Activated CD8-positive, alpha-beta T cell treated with anti-CD3 and anti-CD28 coated beads for 36 hours (primary cell): ENCODE data around the gene SPATA7. TPM values are rescaled to one million over a fixed set of nuclear protein-coding genes. Genes with fewer than 3 reads are reported as not detected.

Source experiments
- ATAC-seq: fragments of 200-7000 bp; cut with Tn5 transposase; one replicate; pipeline ENCODE4 v1.10.0; 2021; ENCODE audit warnings: mild to moderate bottlenecking, moderate library complexity
- CTCF ChIA-PET: fragments of 350-600 bp; sonication (Branson Sonifier 250); formaldehyde crosslinking; loops from one replicate; lab custom pipeline; 2021; ENCODE audit warnings: antibody characterized with exemption; lab: Charles Lee
- POLR2A ChIA-PET: fragments of 350-600 bp; sonication (Branson Sonifier 250); formaldehyde crosslinking; loops from one replicate; lab custom pipeline; 2021; ENCODE audit warnings: antibody characterized with exemption; lab: Charles Lee
- DNase-seq: peaks from one replicate; pipeline ENCODE4 v3.0.0-alpha.2; 2020
- H3K27ac Mint-ChIP-seq: one replicate; pipeline ENCODE4 v1.8.0; 2021; ENCODE audit warnings: mild to moderate bottlenecking, mixed read lengths
- H3K27me3 Mint-ChIP-seq: one replicate; pipeline ENCODE4 v1.8.0; 2021; ENCODE audit warnings: mixed read lengths
- H3K36me3 Mint-ChIP-seq: one replicate; pipeline ENCODE4 v1.8.0; 2021; ENCODE audit warnings: low read depth, mixed read lengths
- H3K4me1 Mint-ChIP-seq: one replicate; pipeline ENCODE4 v1.8.0; 2021; ENCODE audit warnings: low read depth, mixed read lengths
- H3K4me3 Mint-ChIP-seq: one replicate; pipeline ENCODE4 v1.8.0; 2021; ENCODE audit warnings: mild to moderate bottlenecking, moderate library complexity, mixed read lengths
- H3K9me3 Mint-ChIP-seq: one replicate; pipeline ENCODE4 v1.8.0; 2021; ENCODE audit warnings: mixed read lengths
- CTCF ChIP-seq: fragments of 200-600 bp; IDR thresholded peaks from one replicate; pipeline ENCODE4 v1.8.0; 2022; ENCODE audit warnings: antibody characterized with exemption, mild to moderate bottlenecking
- intact Hi-C: fragments of 100-400 bp; cut with micrococcal nuclease; formaldehyde crosslinking; loops from one replicate; pipeline ENCODE4 v1.10.0; 2022
- total RNA-seq, 2 experiments: library from RNA; stranded (reverse); gene quantifications; one replicate each; pipeline ENCODE4 v1.2.3, GENCODE V29; 2021

SPATA7 gene
- total RNA-seq, 2 experiments from 2014 or later, result 3.0 to 3.1 TPM

GRCh38 chr14:88351966-88352691 is 33.3 kb upstream of the SPATA7 start:
- Mint-ChIP-seq H3K4me3 (no peak overlapping the region), H3K9me3 (no peaks in the 10 kb centered on the region), H3K27ac (no peak overlapping the region), H3K36me3 (no peaks in the 10 kb centered on the region), H3K27me3 (no peaks in the 10 kb centered on the region), H3K4me1 (no peaks in the 10 kb centered on the region)
- no peak for TF ChIP-seq CTCF
- CTCF ChIA-PET, result no interaction called here
- intact Hi-C loops, result no loop called here
- DNase-seq, result no peak
- ATAC-seq, result no peak
- POLR2A ChIA-PET, result no interaction called here

- H3K27me3 Mint-ChIP-seq, result no peaks in the 10 kb centered on the region
- no peak overlapping the region for H3K27ac Mint-ChIP-seq
- ChIA-PET CTCF (no interaction called here), POLR2A (no interaction called here)
- TF ChIP-seq CTCF, result no peak
- no peak for ATAC-seq
- no peak overlapping the region for H3K4me3 Mint-ChIP-seq
- no peaks in the 10 kb centered on the region for H3K9me3 Mint-ChIP-seq
- no peaks in the 10 kb centered on the region for H3K36me3 Mint-ChIP-seq
- DNase-seq, result no peak
- H3K4me1 Mint-ChIP-seq, result no peaks in the 10 kb centered on the region
- intact Hi-C loops, result no loop called here
These were observed 32.8 kb upstream of the SPATA7 start for GRCh38 chr14:88352698-88353097.

- Mint-ChIP-seq H3K9me3 (no peaks in the 10 kb centered on the region), H3K4me3 (no peak overlapping the region), H3K4me1 (no peaks in the 10 kb centered on the region), H3K27ac (no peak overlapping the region), H3K27me3 (peaks cover 6% of the 10 kb centered on the region), H3K36me3 (no peaks in the 10 kb centered on the region)
- DNase-seq, result no peak
- POLR2A ChIA-PET, result no interaction called here
- no peak for ATAC-seq
- TF ChIP-seq CTCF, result no peak
- CTCF ChIA-PET, result no interaction called here
- intact Hi-C loops, result no loop called here
These were observed 31.1 kb upstream of the SPATA7 start for GRCh38 chr14:88354358-88354757.

GRCh38 chr14:88359500-88359899 is 26.0 kb upstream of the SPATA7 start:
- Mint-ChIP-seq H3K4me3 (no peak overlapping the region), H3K27ac (no peak overlapping the region), H3K36me3 (no peaks in the 10 kb centered on the region), H3K9me3 (peaks cover 4% of the 10 kb centered on the region), H3K27me3 (peaks cover 11% of the 10 kb centered on the region), H3K4me1 (no peaks in the 10 kb centered on the region)
- CTCF ChIA-PET, result interaction anchor here (1.4 kb wide), 1 partner anchor 308 kb away, joined by 3 read pairs; no protein-coding TSS in a partner anchor
- TF ChIP-seq CTCF, result no peak
- DNase-seq, result no peak
- POLR2A ChIA-PET, result no interaction called here
- intact Hi-C loops, result no loop called here
- no peak for ATAC-seq

GRCh38 chr14:88363644-88364043 is 21.8 kb upstream of the SPATA7 start:
- CTCF ChIA-PET, result no interaction called here
- no peak for ATAC-seq
- intact Hi-C loops, result no loop called here

More at GRCh38 chr14:88363644-88364043, 21.8 kb upstream of the SPATA7 start:
- H3K27ac Mint-ChIP-seq, result no peak overlapping the region
- DNase-seq, result no peak
- no peak overlapping the region for H3K4me3 Mint-ChIP-seq
- peaks cover 9% of the 10 kb centered on the region for H3K27me3 Mint-ChIP-seq
- POLR2A ChIA-PET, result no interaction called here
- H3K9me3 Mint-ChIP-seq, result peaks cover 4% of the 10 kb centered on the region
- no peak for TF ChIP-seq CTCF
- H3K4me1 Mint-ChIP-seq, result no peaks in the 10 kb centered on the region
- H3K36me3 Mint-ChIP-seq, result no peaks in the 10 kb centered on the region
